HFFc6 (cell line): Measurements from ENCODE around the gene KCNMA1. TPM values are rescaled to one million over a fixed set of nuclear protein-coding genes. Genes with fewer than 3 reads are reported as not detected.

ENCODE experiments used
- DNase-seq: peaks from one replicate; pipeline ENCODE4 v3.0.0-alpha.2; 2018
- H3K27ac Mint-ChIP-seq: 2 replicates; pipeline ENCODE4 v1.8.0; 2020; ENCODE audit warnings: mild to moderate bottlenecking, mixed read lengths
- H3K27me3 Mint-ChIP-seq: 2 replicates; pipeline ENCODE4 v1.8.0; 2021; ENCODE audit warnings: mild to moderate bottlenecking, moderate library complexity, mixed read lengths; ENCODE audit not compliant: insufficient read depth
- H3K36me3 Mint-ChIP-seq: 2 replicates; pipeline ENCODE4 v1.8.0; 2021; ENCODE audit warnings: low read depth, mixed read lengths
- H3K4me1 Mint-ChIP-seq: 2 replicates; pipeline ENCODE4 v1.8.0; 2020; ENCODE audit warnings: low read depth, mixed read lengths
- H3K4me3 Mint-ChIP-seq: 2 replicates; pipeline ENCODE4 v1.8.0; 2020; ENCODE audit warnings: mild to moderate bottlenecking, moderate library complexity, mixed read lengths
- H3K9me3 Mint-ChIP-seq: 2 replicates; pipeline ENCODE4 v1.8.0; 2020; ENCODE audit warnings: mild to moderate bottlenecking, mixed read lengths
- total RNA-seq, 6 experiments: library from RNA; stranded (reverse); fragmentation: NEBNext Ultra II Directional; extraction: Animal tissue kit (Norgen Biotek cat#: 25700); gene quantifications; 2 replicates in 1 of 6; 3 replicates in 5 of 6; pipeline ENCODE4 v1.2.3, GENCODE V29; 2021
- TF ChIP-seq, protein P1 (sequence below): fragments of 200-600 bp; sonication (generic); IDR thresholded peaks from 2 replicates; pipeline ENCODE4 v1.5.0; 2021; ENCODE audit warnings: antibody characterized with exemption, mild to moderate bottlenecking

Gene KCNMA1
- total RNA-seq, 6 experiments from 2014 or later: 87.1 to 191 (median 93.5) TPM

DNA sequence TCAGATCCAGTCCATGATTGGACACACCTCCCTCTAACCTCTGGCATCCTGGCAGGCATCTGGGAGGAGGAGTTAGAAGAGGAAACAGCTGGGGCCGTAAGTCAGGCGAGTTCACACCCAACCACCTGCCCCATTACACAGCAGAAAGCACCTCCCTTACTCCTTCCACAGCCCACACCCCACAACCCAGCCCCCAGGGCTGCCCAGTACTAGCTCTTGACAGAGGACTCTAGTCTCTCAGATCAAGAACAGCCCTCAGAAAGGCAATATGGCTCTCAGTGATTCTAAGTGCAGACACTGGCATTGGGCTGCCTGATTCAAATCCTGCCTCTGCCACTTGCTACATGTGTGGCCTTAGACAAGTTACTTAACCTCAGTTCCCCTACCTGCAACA, 34.1 kb downstream of the KCNMA1 start:
- Mint-ChIP-seq H3K36me3 (peaks cover 8% of the 10 kb centered on the region; the same call in 1 of the 2 replicates), H3K27ac (peak overlapping the region; percentile 62), H3K9me3 (no peaks in the 10 kb centered on the region), H3K27me3 (peaks cover 1% of the 10 kb centered on the region; the same call in 1 of the 2 replicates), H3K4me3 (peak overlapping the region; percentile 56; the same call in 1 of the 2 replicates), H3K4me1 (peaks cover 91% of the 10 kb centered on the region)
- DNase-seq: no peak
- TF ChIP-seq, protein P1, sequence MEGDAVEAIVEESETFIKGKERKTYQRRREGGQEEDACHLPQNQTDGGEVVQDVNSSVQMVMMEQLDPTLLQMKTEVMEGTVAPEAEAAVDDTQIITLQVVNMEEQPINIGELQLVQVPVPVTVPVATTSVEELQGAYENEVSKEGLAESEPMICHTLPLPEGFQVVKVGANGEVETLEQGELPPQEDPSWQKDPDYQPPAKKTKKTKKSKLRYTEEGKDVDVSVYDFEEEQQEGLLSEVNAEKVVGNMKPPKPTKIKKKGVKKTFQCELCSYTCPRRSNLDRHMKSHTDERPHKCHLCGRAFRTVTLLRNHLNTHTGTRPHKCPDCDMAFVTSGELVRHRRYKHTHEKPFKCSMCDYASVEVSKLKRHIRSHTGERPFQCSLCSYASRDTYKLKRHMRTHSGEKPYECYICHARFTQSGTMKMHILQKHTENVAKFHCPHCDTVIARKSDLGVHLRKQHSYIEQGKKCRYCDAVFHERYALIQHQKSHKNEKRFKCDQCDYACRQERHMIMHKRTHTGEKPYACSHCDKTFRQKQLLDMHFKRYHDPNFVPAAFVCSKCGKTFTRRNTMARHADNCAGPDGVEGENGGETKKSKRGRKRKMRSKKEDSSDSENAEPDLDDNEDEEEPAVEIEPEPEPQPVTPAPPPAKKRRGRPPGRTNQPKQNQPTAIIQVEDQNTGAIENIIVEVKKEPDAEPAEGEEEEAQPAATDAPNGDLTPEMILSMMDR: no peak

DNA sequence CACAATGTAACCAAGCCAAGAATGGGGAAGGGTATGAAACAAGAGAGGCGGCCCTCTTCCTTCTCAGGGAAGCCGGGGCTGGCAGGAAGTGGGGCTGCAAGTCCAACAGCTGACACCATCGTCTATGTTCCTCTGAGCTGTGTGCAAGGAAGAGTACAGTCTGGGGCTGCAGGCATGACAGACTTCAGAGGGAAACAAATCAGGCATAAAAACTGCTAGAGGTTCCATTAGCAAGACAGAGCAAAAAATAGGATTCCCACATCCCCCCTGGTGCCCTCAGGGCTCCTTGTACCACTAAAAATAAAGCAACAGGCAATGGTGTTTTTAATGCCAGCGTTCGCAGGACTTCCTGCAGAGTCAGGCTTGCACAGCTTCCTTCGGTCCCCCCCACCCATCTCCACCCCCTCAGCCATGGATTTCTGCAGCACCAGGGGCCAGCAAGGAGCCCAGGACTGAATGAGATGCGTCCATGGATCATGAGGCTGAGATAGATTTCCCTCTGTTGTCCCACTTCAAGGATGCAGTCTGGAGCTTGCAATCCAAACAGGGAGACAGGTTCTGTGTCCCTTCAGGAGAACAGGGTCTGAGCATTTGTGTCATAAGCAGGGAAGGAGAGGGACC, 34.6 kb downstream of the KCNMA1 start:
- H3K9me3 Mint-ChIP-seq: no peaks in the 10 kb centered on the region
- peak overlapping the region; percentile 62 for H3K27ac Mint-ChIP-seq
- H3K4me1 Mint-ChIP-seq: peaks cover 90% of the 10 kb centered on the region
- H3K4me3 Mint-ChIP-seq: peak overlapping the region; percentile 56
- TF ChIP-seq, protein P1: no peak
- H3K36me3 Mint-ChIP-seq: peaks cover 8% of the 10 kb centered on the region; the same call in 1 of the 2 replicates
- no peak for DNase-seq
- peaks cover 1% of the 10 kb centered on the region; the same call in 1 of the 2 replicates for H3K27me3 Mint-ChIP-seq

DNA sequence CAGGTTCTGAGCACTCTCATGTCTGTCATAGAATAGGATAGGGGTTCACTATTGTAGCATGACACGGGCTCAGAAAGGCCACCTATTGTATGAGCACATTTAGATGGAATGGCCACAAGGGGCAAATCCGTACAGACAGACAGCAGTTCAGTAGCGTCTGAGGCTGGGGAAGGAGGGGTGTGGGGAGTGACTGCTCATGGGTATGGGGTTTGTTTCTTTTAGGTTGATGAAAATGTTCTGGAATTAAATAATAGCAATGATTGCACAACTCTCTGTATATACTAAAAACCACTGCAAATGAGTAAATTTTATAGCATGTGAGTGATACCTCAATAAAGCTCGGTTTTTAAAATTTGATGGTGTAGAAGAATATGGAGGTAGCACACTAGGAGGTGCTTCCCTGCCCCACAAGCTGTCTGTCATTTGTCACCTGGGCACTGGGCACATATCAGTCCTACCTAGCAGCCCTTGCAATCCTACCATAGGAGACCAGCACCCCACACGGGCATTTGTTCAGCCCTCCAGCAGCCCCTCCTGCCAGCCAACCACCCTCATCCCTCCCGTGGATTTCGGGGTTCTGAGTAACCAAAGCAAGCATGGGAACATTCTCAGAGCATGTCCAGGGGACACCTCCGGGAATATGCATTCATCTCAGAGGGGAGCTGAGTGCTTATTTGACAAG, 35.2 kb downstream of the KCNMA1 start:
- Mint-ChIP-seq H3K27ac (peak overlapping the region; percentile 62), H3K36me3 (peaks cover 8% of the 10 kb centered on the region; the same call in 1 of the 2 replicates), H3K9me3 (no peaks in the 10 kb centered on the region), H3K4me1 (peaks cover 88% of the 10 kb centered on the region), H3K27me3 (peaks cover 1% of the 10 kb centered on the region; the same call in 1 of the 2 replicates), H3K4me3 (peak overlapping the region; percentile 56)
- TF ChIP-seq, protein P1: peak; percentile 66
- peak; percentile 42 for DNase-seq

DNA sequence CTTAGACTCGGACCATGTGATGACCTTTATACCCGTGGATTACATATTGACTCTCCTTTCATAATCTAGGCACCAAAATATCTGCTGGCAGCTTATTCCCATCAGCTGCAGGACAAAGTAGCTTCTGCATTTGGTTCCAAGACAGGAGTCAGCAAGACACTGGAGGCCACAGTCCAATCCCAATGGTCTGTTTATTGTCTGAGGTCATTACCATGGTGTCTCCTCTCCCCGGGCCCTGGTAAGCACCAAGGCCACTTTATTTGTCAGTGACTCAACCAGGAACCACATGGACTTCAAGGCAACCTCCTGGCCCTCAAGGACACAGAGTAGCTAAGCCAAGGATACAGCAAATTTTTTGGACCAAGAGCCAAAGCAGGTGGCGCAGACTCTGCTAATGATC, 36.1 kb downstream of the KCNMA1 start:
- peak; percentile 50 for DNase-seq
- H3K27ac Mint-ChIP-seq: peak overlapping the region; percentile 62
- H3K9me3 Mint-ChIP-seq: no peaks in the 10 kb centered on the region
- H3K36me3 Mint-ChIP-seq: peaks cover 8% of the 10 kb centered on the region; the same call in 1 of the 2 replicates
- peaks cover 80% of the 10 kb centered on the region for H3K4me1 Mint-ChIP-seq
- TF ChIP-seq, protein P1: no peak
- H3K27me3 Mint-ChIP-seq: peaks cover 1% of the 10 kb centered on the region; the same call in 1 of the 2 replicates
- H3K4me3 Mint-ChIP-seq: no peak overlapping the region

DNA sequence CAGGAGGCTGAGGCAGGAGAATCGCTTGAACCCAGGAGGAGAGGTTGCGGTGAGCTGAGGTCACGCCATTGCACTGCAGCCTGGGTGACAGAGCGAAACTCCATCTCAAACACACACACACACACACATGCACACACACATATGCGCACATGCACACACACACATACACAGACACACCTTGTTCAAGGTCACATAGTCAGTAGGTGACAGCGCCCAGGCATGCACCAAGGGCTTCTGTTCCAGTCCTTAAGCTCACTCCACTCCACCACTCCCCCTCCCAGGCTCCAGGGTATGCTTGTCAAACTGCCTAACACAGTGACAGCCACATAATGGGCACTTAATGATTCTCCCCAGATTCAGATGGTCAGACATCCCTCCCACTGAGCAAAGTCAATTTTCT, 37.0 kb downstream of the KCNMA1 start:
- peaks cover 74% of the 10 kb centered on the region for H3K4me1 Mint-ChIP-seq
- peak overlapping the region; percentile 14; the same call in 1 of the 2 replicates for H3K27ac Mint-ChIP-seq
- TF ChIP-seq, protein P1: no peak
- DNase-seq: no peak
- peaks cover 1% of the 10 kb centered on the region; the same call in 1 of the 2 replicates for H3K27me3 Mint-ChIP-seq
- peaks cover 8% of the 10 kb centered on the region; the same call in 1 of the 2 replicates for H3K36me3 Mint-ChIP-seq
- no peaks in the 10 kb centered on the region for H3K9me3 Mint-ChIP-seq
- no peak overlapping the region for H3K4me3 Mint-ChIP-seq
